Breast epithelium (tissue), 4 donors: ENCODE results near the gene NGDN. TPM values are rescaled to one million over a fixed set of nuclear protein-coding genes. Genes with fewer than 3 reads are reported as not detected.

Experiments
- DNase-seq, 2 donors: peaks; one replicate each; pipeline ENCODE4 v3.0.0-alpha.2; 2019; ENCODE audit warnings: low spot score in 2 of 2
- H3K27ac ChIP-seq, 2 donors: fragments of 200-600 bp; sonication (generic) in 1 of 2; one replicate each; pipeline ENCODE4 v1.5.1; 2016 to 2019; ENCODE audit warnings: mild to moderate bottlenecking in 1 of 2
- H3K27me3 ChIP-seq, 2 donors: fragments of 200-600 bp; sonication (generic) in 1 of 2; one replicate each; pipeline versions ENCODE4 v1.5.1 to v1.6.0; 2017 to 2019; ENCODE audit warnings: control low read depth in 1 of 2, mild to moderate bottlenecking in 1 of 2
- H3K36me3 ChIP-seq: fragments of 200-600 bp; one replicate; pipeline ENCODE4 v1.5.1; 2019
- H3K4me1 ChIP-seq, 2 donors: fragments of 200-600 bp; sonication (generic); one replicate each; pipeline ENCODE4 v1.5.1; 2016 to 2019; ENCODE audit warnings: control low read depth in 1 of 2
- H3K4me3 ChIP-seq, 3 donors: fragments of 200-600 bp; sonication (generic); 1 replicate in 2 of 3; 2 replicates in 1 of 3; pipeline ENCODE4 v1.5.1; 2016 to 2019; ENCODE audit warnings: mild to moderate bottlenecking in 3 of 3, moderate library complexity in 2 of 3
- H3K9me3 ChIP-seq, 2 donors: fragments of 200-600 bp; sonication (generic) in 1 of 2; one replicate each; pipeline ENCODE4 v1.5.1; 2016 to 2019; ENCODE audit warnings: control low read depth in 1 of 2
- CTCF ChIP-seq, 3 donors: fragments of 450-650 bp; IDR thresholded peaks; one replicate each; pipeline ENCODE4 v1.5.1; 2016 to 2017; ENCODE audit warnings: antibody characterized with exemption in 3 of 3, mild to moderate bottlenecking in 3 of 3, moderate library complexity in 3 of 3
- POLR2A ChIP-seq: fragments of 450-650 bp; IDR thresholded peaks from one replicate; pipeline ENCODE4 v1.6.1; 2016; ENCODE audit warnings: antibody characterized with exemption, mild to moderate bottlenecking, moderate library complexity
- POLR2AphosphoS5 ChIP-seq, 3 donors: sonication (generic); formaldehyde crosslinking; IDR thresholded peaks; one replicate each; pipeline ENCODE4 v1.6.1; 2017; ENCODE audit warnings: antibody characterized with exemption in 3 of 3
- intact Hi-C: fragments of 100-400 bp; cut with DNase I; formaldehyde crosslinking; loops from one replicate; pipeline ENCODE4 v1.15.1; 2023; ENCODE audit warnings: low total_unique reads
- total RNA-seq, 3 donors: library from RNA; depleted of rRNA; stranded (reverse); fragments of >200 nt; gene quantifications; one replicate each; pipeline ENCODE4 v1.1.0, GENCODE V29; 2016

The NGDN gene
- total RNA-seq, 3 donors from 2014 or later = 39.8 to 58.8 (median 42.3) TPM

- intact Hi-C loops = no loop called here
- Histone ChIP-seq H3K4me3 (no peak overlapping the region), H3K4me1 (no peaks in the 10 kb centered on the region), H3K27me3 (no peaks in the 10 kb centered on the region), H3K27ac (no peak overlapping the region), H3K36me3 (no peaks in the 10 kb centered on the region), H3K9me3 (no peaks in the 10 kb centered on the region)
- TF ChIP-seq POLR2A (no peak), CTCF (IDR thresholded peaks at IDR 0.05) (no peak), POLR2AphosphoS5 (IDR thresholded peaks at IDR 0.05) (no peak)
- DNase-seq = no peak
These were observed 52.5 kb downstream of the NGDN start for GRCh38 chr14:23521785-23522640.

- intact Hi-C loops = no loop called here
- no peak overlapping the region for H3K27ac ChIP-seq
- TF ChIP-seq CTCF (IDR thresholded peaks at IDR 0.05) = no peak
- TF ChIP-seq POLR2AphosphoS5 (IDR thresholded peaks at IDR 0.05) = no peak
- no peak for TF ChIP-seq POLR2A
- no peaks in the 10 kb centered on the region for H3K27me3 ChIP-seq
- no peak for DNase-seq
- no peak overlapping the region for H3K4me3 ChIP-seq
- no peaks in the 10 kb centered on the region for H3K9me3 ChIP-seq
- H3K36me3 ChIP-seq = no peaks in the 10 kb centered on the region
- H3K4me1 ChIP-seq = no peaks in the 10 kb centered on the region
These were observed 53.2 kb downstream of the NGDN start for GRCh38 chr14:23522643-23523198.

- H3K4me3 ChIP-seq = no peak overlapping the region
- no peak overlapping the region for H3K27ac ChIP-seq
- no peak for TF ChIP-seq CTCF (IDR thresholded peaks at IDR 0.05)
- TF ChIP-seq POLR2A = no peak
- TF ChIP-seq POLR2AphosphoS5 (IDR thresholded peaks at IDR 0.05) = no peak
- no peaks in the 10 kb centered on the region for H3K36me3 ChIP-seq
- H3K9me3 ChIP-seq = no peaks in the 10 kb centered on the region
- intact Hi-C loops = no loop called here
- no peaks in the 10 kb centered on the region for H3K4me1 ChIP-seq
- H3K27me3 ChIP-seq = no peaks in the 10 kb centered on the region
- DNase-seq = no peak
These were observed 53.9 kb downstream of the NGDN start for GRCh38 chr14:23523229-23524016.

GRCh38 chr14:23524954-23525353 is 55.5 kb downstream of the NGDN start:
- intact Hi-C loops = no loop called here
- no peak for DNase-seq
- Histone ChIP-seq H3K27ac (no peak overlapping the region), H3K4me3 (no peak overlapping the region), H3K27me3 (no peaks in the 10 kb centered on the region), H3K4me1 (no peaks in the 10 kb centered on the region), H3K9me3 (no peaks in the 10 kb centered on the region), H3K36me3 (no peaks in the 10 kb centered on the region)
- TF ChIP-seq POLR2AphosphoS5 (IDR thresholded peaks at IDR 0.05) (no peak), POLR2A (no peak)

GRCh38 chr14:23525611-23526010 is 56.1 kb downstream of the NGDN start:
- intact Hi-C loops = no loop called here
- no peak for DNase-seq
- Histone ChIP-seq H3K4me3 (no peak overlapping the region), H3K36me3 (no peaks in the 10 kb centered on the region), H3K27ac (no peak overlapping the region), H3K4me1 (no peaks in the 10 kb centered on the region), H3K9me3 (no peaks in the 10 kb centered on the region), H3K27me3 (no peaks in the 10 kb centered on the region)
- TF ChIP-seq CTCF (IDR thresholded peaks at IDR 0.05) (no peak), POLR2AphosphoS5 (IDR thresholded peaks at IDR 0.05) (no peak), POLR2A (no peak)

Other genes starting within 250 kb of the NGDN start
- not detected for gene RNF212B, start 231.8 kb upstream of the NGDN start, total RNA-seq
- gene HOMEZ, start 183.6 kb upstream of the NGDN start, total RNA-seq = 10 to 100 TPM; 10.8 to 15.4 (median 12.0) TPM
- 10 to 100 TPM in 1 of 3 donors, 1 to 10 TPM in 2; 8.2 to 11.6 (median 9.4) TPM for gene PPP1R3E, start 166.8 kb upstream of the NGDN start, total RNA-seq
- gene BCL2L2, start 162.9 kb upstream of the NGDN start, total RNA-seq = 10 to 100 TPM; 28.8 to 55.5 (median 48.2) TPM
- gene PABPN1, start 148.2 kb upstream of the NGDN start, total RNA-seq = 10 to 100 TPM; 45.9 to 87.2 (median 74.1) TPM
- gene SLC22A17, start 116.8 kb upstream of the NGDN start, total RNA-seq = 10 to 100 TPM in 2 of 3 donors, 1 to 10 TPM in 1; 6.4 to 53.7 (median 52.1) TPM
- gene EFS, start 104.5 kb upstream of the NGDN start, total RNA-seq = 10 to 100 TPM; 15.7 to 24.6 (median 18.0) TPM
- not detected for gene IL25, start 96.9 kb upstream of the NGDN start, total RNA-seq
- gene CMTM5, start 92.7 kb upstream of the NGDN start, total RNA-seq = under 1 TPM in 2 of 3 donors, not detected in 1; 0.64 to 0.88 TPM
- gene MYH6, start 61.4 kb upstream of the NGDN start, total RNA-seq = not detected
- gene MYH7, start 34.0 kb upstream of the NGDN start, total RNA-seq = not detected
- gene ZFHX2, start 82.1 kb downstream of the NGDN start, total RNA-seq = 1 to 10 TPM in 1 of 3 donors, under 1 TPM in 2; 0.48 to 1.2 (median 0.66) TPM
- gene THTPA, start 86.6 kb downstream of the NGDN start, total RNA-seq = 10 to 100 TPM; 13.6 to 22.1 (median 21.0) TPM
- gene AP1G2, start 98.1 kb downstream of the NGDN start, total RNA-seq = 100 to 1,000 TPM in 2 of 3 donors, 10 to 100 TPM in 1; 30.9 to 172 (median 149) TPM
- under 1 TPM; 0.66 to 0.96 (median 0.73) TPM for gene JPH4, start 109.1 kb downstream of the NGDN start, total RNA-seq
- gene DHRS2, start 166.7 kb downstream of the NGDN start, total RNA-seq = 1 to 10 TPM in 2 of 3 donors, not detected in 1; 4.6 to 9.4 TPM